ENCODE results near the gene ACYP2. TPM values are rescaled to one million over a fixed set of nuclear protein-coding genes. Genes with fewer than 3 reads are reported as not detected.

Gene ACYP2
- total RNA-seq, 4 donors from 2014 or later, result 10.3 to 44.3 (median 21.7) TPM

DNA sequence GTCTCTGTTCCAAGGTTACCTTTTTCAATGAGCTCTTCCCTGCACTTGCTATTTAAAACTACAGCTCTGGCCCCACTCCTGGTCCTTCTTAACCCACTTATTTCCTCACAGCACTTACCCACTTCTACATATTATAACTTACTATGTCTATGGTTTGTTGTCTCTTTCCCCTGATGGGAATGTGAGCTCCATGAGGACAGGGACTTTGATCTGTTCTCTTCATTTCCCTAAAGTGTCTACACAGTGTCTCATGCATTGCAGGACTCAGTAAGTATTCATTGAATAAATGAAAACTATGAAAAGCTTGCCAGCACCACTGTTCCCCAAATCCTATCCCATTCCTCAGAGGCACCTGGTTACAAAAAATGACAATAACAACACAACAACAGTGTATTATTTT, 18.3 kb upstream of the ACYP2 start:
- Histone ChIP-seq H3K36me3 (no peaks in the 10 kb centered on the region), H3K4me3 (no peak overlapping the region), H3K4me1 (no peaks in the 10 kb centered on the region), H3K27me3 (no peaks in the 10 kb centered on the region), H3K9me3 (no peaks in the 10 kb centered on the region), H3K27ac (no peak overlapping the region)
- intact Hi-C loops (cut with DNase I; ENCODE audit: low total_unique reads), result no loop called here
- no peak for DNase-seq
- no peak for TF ChIP-seq POLR2A (IDR thresholded peaks at IDR 0.05)
- TF ChIP-seq, protein P1, sequence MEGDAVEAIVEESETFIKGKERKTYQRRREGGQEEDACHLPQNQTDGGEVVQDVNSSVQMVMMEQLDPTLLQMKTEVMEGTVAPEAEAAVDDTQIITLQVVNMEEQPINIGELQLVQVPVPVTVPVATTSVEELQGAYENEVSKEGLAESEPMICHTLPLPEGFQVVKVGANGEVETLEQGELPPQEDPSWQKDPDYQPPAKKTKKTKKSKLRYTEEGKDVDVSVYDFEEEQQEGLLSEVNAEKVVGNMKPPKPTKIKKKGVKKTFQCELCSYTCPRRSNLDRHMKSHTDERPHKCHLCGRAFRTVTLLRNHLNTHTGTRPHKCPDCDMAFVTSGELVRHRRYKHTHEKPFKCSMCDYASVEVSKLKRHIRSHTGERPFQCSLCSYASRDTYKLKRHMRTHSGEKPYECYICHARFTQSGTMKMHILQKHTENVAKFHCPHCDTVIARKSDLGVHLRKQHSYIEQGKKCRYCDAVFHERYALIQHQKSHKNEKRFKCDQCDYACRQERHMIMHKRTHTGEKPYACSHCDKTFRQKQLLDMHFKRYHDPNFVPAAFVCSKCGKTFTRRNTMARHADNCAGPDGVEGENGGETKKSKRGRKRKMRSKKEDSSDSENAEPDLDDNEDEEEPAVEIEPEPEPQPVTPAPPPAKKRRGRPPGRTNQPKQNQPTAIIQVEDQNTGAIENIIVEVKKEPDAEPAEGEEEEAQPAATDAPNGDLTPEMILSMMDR (IDR thresholded peaks at IDR 0.05), result no peak

DNA sequence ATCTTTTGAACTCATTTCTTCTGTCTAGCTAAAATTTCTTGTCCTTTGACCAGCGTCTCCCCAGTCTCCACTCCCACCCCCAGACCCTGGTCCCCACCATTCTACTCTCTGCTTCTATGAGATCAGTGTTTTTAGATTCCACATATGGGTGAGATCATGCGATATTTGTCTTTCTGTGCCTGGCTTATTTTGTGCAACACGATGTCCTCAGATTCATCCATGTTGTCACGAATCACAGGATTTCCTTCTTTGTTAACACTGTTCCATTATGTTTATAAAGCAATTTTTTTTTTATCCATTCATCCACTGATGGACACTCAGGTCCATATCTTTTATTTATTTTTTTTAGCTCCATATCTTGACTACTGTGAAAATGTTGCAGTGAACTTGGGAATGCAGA, 16.0 kb upstream of the ACYP2 start:
- no peak for DNase-seq
- Histone ChIP-seq H3K36me3 (no peaks in the 10 kb centered on the region), H3K4me3 (no peak overlapping the region), H3K4me1 (no peaks in the 10 kb centered on the region), H3K9me3 (no peaks in the 10 kb centered on the region), H3K27ac (no peak overlapping the region), H3K27me3 (no peaks in the 10 kb centered on the region)
- intact Hi-C loops (cut with DNase I; ENCODE audit: low total_unique reads), result no loop called here
- TF ChIP-seq, protein P1 (IDR thresholded peaks at IDR 0.05), result no peak
- TF ChIP-seq POLR2A (IDR thresholded peaks at IDR 0.05), result no peak

DNA sequence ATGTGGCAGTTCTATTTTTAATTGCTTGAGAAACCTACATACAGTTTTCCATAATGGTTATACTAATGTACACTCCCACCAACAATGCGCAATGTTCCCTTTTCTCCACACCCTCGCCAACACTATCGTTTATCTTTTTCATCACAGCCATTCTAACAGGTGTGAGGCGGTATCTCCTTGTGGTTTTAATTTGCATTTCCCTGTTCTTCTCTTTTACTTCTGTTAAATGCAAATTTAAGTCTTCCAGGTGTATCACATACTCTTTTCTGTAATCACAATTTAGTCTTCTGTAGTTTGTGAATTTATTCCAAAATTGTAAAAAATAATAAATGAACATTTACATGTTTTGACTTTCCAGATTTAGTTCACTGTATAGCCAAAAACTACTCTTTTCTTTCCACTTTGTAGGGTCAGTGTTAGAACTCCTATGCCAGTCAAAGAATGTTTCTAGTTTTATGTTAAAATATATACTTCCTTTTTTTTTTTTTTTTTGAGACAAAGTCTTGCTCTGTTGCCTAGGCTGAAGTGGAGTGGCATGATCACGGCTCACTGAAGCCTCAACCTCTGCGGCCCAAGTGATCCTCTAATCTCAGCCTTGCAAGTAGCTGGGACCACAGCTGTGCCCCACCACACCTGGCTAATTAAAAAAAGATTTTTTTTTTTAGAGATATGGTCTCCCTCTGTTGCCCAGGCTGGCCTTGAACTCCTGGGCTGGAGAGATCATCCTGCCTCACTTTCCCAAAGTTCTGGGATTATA, 15.4 kb upstream of the ACYP2 start:
- DNase-seq, result no peak
- Histone ChIP-seq H3K36me3 (no peaks in the 10 kb centered on the region), H3K27ac (no peak overlapping the region), H3K4me1 (no peaks in the 10 kb centered on the region), H3K4me3 (no peak overlapping the region), H3K9me3 (no peaks in the 10 kb centered on the region), H3K27me3 (no peaks in the 10 kb centered on the region)
- intact Hi-C loops (cut with DNase I; ENCODE audit: low total_unique reads), result no loop called here
- TF ChIP-seq, protein P1 (IDR thresholded peaks at IDR 0.05), result no peak
- no peak for TF ChIP-seq POLR2A (IDR thresholded peaks at IDR 0.05)

DNA sequence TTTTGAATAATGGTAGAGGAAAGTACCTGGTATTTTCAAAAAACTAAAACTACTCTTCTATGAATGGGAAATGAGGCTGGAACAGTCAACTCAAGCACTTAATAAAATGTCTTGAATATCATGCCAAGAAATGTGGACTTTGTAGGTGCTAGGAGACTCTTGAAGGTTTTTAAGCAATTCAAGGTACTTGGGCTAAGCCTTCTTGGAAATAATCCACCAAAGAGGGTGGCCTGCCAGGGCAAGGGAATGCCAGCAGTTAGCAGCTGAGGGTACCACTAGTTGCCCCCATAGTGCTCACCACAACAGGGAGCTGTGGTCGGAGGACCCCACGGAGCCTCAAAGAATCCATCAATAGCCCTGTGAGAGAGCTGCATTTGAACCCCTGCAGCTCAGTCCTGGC, 14.6 kb upstream of the ACYP2 start:
- no peaks in the 10 kb centered on the region for H3K36me3 ChIP-seq
- DNase-seq, result no peak
- no peak overlapping the region for H3K4me3 ChIP-seq
- TF ChIP-seq, protein P1 (IDR thresholded peaks at IDR 0.05), result no peak
- TF ChIP-seq POLR2A (IDR thresholded peaks at IDR 0.05), result no peak
- intact Hi-C loops (cut with DNase I; ENCODE audit: low total_unique reads), result no loop called here
- no peaks in the 10 kb centered on the region for H3K4me1 ChIP-seq
- H3K27me3 ChIP-seq, result no peaks in the 10 kb centered on the region
- no peaks in the 10 kb centered on the region for H3K9me3 ChIP-seq
- no peak overlapping the region for H3K27ac ChIP-seq

DNA sequence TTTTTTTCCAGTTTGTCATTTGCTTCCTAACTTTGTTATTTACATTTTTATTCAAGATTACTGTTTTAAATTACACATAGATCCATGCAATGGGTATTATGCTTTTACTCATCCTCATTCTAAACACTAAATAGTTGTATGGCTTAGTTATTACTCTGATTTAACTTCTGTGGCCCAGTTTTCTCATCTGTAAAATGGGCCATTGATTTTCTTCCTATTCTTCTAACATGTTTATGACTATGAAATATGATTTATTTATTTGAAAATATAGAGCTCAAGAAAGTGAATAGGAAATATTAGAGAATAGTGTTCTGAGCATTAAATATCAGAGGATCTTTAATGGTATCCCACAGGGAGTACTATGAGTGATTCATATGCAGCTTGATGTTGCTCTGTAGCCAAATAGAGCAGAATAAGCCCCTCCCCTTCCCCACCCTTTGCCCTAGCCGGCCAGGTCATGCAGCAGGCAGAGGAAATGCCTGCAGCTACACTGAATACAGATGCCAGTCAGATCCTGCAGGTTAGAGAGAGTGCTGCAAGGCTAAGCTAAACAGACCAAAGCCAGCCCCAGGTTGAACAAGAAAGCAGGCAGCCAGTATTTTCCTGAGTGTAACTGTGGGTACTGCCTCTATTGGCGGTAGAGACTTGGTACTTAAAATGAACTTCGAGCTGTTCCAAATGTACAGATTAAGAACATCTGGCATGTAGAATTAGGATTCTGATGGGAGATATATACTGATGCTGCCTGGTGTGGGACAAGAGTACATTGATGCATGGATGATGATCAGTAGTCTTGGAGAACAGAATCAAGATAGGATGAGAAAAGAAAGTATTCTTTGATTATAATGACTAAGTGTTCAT, 11.7 kb upstream of the ACYP2 start:
- H3K27me3 ChIP-seq, result no peaks in the 10 kb centered on the region
- H3K36me3 ChIP-seq, result no peaks in the 10 kb centered on the region
- H3K9me3 ChIP-seq, result no peaks in the 10 kb centered on the region
- no peaks in the 10 kb centered on the region for H3K4me1 ChIP-seq
- H3K4me3 ChIP-seq, result no peak overlapping the region
- TF ChIP-seq, protein P1 (IDR thresholded peaks at IDR 0.05), result no peak
- no peak for TF ChIP-seq POLR2A (IDR thresholded peaks at IDR 0.05)
- intact Hi-C loops (cut with DNase I; ENCODE audit: low total_unique reads), result no loop called here
- no peak overlapping the region for H3K27ac ChIP-seq
- DNase-seq, result peak in 1 of 2 donors; percentile 31
